GM19023 (cell line): ENCODE results near the gene C16orf95.
"Not testable (repeated sequence)": the region's sequence is repeated elsewhere in the genome, so short reads cannot be mapped to it uniquely, and the experiment has no call there.

Source experiments
- ATAC-seq: cut with Tn5 transposase; IDR thresholded peaks from one replicate; pipeline ENCODE4 v1.9.1; 2021; ENCODE audit warnings: mild to moderate bottlenecking, moderate library complexity; ENCODE audit not compliant: unreplicated experiment

Gene C16orf95, protein sequence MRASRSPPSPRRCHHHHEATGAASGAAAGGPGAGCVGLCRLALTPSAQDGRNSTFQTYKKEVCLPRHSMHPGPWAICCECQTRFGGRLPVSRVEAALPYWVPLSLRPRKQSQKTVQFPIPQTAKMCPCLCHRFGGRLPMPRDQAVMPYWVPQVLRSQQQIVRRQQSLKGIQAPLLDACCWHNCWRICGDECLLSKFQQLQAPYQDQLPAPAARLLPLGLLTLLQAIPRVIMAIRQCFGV

GRCh38 chr16:87316923-87317749, at the start of gene C16orf95:
TSS of gene C16orf95 (minus strand) at chr16:87317392. CDS start at chr16:87317242, 150 bp downstream.
- peak; percentile 94 for ATAC-seq

GRCh38 chr16:87366930-87367329, 49.7 kb upstream of the C16orf95 start:
- ATAC-seq: no peak

DNA sequence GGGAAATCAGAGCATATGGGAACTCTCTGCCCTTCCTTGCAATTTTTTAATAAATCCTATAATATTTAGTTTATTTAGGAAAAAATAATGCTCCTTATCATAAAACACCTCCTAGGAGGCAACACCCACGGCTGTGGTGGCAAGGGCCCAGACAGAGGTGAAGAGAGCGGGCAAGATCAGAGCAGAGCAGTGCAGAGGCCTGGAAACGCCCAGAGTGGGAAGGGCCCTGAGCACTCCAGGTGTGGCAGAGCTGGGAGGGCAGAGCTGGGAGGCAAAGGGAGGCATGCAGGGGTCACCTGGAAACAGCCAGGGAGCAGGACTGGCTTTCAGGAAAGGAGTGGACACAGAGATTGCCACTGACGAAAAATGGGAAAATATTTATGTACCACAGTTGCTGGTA, 49.1 kb upstream of the C16orf95 start:
- ATAC-seq: no peak

DNA sequence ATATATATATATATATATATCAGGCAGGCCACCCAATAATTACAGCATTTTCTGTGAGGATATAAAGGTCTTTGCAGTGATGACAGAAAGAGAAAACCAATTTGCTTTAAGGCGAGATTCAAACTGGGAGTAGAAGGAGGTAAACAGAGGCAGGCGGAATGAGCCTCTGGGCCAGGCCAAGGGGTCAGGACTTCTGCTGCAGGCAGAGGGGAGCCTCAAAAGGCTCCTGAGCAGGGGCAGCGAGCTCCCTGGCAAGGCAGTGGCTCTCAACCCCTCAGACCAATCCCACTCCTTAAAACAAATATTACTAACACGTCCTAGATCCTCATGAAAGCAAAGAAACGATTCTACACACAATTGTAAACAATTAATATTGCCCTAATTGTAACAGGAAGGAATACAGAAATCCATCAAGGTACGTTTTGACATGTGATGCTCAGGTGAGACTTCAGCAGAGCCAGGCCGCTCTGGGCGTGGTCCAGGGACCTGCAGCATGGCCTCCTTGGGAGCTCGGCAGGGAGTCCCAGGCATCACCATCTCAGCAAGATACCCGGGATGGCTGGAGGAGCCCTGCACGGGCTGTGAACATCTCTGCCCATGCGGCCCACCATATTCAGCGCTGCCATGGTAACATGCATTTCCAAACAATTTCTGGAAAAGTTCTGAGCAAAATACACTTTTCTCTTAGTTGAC, 48.0 kb upstream of the C16orf95 start:
- no peak for ATAC-seq

DNA sequence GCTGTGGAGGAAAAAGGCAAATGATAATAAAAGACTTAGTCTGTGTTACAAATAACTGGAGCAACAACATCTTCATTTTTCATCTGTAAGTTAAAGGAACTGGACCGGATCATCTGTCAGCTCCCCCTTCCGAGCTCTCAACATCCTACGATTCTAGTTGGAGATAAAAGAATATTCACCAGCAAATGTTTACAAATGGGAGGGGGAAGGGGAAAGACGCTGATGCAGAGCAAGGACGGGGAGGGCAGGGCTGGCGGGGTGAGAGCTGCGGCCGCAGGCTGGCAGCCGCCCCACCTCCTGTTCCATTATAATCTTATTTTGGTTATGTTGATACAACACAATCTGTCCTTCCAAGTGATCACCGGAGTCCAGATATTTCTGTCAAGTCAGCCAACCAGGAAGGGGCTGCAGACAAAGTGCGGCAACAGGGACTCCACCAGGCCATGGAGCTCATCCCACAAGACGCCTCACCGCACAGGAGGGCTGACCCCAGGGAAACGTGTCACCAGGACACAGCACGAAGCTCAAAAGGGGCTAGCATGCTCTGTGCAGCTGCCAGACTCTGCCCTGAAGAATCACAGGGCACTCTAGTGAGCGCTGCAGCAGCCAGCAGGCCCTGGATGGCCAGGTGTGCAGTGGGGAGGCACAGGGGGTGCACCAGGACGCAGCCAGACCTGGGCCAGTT, 46.7 kb upstream of the C16orf95 start:
- no peak for ATAC-seq

GRCh38 chr16:87362828-87363559, 45.8 kb upstream of the C16orf95 start:
- ATAC-seq: not testable (repeated sequence)

DNA sequence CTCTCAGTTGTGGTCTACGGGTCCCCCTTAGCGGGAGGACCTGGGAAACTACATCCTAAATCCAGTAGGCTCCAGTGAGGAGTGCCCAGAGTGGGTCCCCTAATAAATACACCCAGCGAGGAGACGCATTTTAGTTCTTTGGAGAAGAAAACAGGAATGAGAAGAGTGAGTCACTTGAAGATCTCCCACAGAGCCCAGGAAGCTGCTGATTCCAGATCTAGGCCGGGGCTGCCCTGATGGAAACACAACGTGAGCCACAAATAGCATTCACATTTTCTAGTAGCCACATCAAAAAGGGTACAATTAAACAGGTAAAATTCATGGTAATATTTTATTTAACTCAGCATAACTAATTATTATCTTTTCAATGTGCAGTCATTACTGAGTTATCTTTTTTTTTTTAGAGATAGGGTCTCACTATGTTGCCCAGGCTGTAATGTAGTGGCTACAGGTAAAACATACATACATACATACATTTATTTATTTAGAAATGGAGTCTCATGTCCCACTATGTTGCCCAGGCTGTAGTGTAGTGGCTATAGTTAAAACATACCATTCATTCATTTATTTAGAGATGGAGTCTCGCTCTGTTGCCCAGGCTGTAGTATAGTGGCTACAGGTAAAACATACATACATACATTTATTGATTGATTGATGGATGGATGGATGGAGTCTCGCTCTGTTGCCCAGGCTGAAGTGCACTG, 44.9 kb upstream of the C16orf95 start:
- ATAC-seq: no peak

GRCh38 chr16:87360862-87361610, 43.8 kb upstream of the C16orf95 start:
- no peak for ATAC-seq

DNA sequence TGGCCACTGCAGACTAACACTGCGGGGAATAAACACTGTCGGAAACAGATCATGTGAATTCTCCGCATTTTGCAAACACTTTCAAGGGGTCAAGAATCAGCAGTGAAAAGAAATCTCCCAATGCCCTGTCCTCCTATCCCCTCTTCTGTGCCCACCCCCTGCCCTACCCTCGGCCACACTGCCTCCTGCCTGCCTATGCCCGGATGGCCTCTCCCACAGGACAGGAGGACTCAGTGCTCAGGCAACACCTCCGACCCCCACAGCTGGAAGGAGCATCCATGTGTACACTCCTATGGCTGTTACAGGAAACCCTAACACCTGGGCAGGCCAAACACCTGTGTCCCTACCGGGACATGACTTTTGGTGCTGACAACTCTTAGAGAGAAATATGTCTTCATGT, 41.9 kb upstream of the C16orf95 start:
- ATAC-seq: no peak

- ATAC-seq: no peak
These were observed 41.5 kb upstream of the C16orf95 start for GRCh38 chr16:87358696-87359095.

DNA sequence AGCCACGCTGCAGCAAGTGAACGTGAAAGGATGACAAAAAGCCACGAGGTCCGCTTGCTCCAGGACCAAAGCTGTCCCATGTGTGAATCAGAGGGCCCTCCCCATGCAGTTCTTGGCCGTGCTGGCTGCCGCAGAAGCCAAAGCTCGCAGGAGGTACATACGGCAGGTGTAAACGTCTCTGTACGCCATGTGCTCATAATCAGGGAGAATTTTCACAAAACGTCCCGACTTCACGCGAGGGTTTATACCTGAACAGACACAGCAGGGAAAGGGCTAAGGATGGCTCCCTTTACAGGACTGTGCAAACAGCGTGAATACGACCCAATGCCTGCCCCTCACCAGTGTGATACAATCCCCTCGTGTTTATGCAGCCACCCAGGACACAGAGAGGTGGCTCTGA, 41.1 kb upstream of the C16orf95 start:
- no peak for ATAC-seq

DNA sequence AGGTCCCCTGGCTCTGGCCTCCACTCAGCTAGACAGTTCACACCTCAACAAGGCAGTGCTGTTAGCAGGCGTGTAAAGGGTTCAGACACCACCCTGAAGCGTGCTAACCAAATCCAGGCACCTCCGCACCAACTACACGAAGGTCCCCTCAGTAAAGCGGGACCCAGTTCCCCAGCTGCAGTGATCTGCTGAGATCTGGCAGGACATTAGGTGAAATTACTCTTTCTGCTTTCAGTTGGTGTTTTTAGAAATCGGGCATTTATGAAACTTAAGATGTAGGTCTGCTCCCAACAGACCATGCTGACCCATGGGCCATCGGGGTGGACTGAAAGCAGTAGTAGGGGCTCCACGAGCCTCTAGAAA, 39.3 kb upstream of the C16orf95 start:
- ATAC-seq: no peak

DNA sequence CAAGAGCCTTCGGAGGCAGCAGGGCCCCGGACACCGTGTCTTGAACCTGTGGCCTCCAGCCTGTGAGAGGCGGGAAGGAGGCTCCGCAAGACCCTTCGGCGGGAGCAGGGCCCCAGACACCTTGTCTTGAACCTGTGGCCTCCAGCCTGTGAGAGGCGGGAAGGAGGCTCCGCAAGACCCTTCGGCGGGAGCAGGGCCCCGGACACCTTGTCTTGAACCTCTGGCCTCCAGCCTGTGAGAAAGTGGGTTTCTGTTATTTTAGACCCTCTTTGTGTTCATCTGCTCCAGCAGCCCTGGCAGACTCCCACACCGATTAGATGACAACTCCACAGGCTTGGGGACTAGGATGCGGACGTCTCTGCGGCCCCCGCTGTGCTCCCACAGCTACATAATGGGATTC, 36.4 kb upstream of the C16orf95 start:
- no peak for ATAC-seq

GRCh38 chr16:87352818-87353217, 35.6 kb upstream of the C16orf95 start:
- no peak for ATAC-seq

- no peak for ATAC-seq
These were observed 34.1 kb upstream of the C16orf95 start for GRCh38 chr16:87351320-87351698.

DNA sequence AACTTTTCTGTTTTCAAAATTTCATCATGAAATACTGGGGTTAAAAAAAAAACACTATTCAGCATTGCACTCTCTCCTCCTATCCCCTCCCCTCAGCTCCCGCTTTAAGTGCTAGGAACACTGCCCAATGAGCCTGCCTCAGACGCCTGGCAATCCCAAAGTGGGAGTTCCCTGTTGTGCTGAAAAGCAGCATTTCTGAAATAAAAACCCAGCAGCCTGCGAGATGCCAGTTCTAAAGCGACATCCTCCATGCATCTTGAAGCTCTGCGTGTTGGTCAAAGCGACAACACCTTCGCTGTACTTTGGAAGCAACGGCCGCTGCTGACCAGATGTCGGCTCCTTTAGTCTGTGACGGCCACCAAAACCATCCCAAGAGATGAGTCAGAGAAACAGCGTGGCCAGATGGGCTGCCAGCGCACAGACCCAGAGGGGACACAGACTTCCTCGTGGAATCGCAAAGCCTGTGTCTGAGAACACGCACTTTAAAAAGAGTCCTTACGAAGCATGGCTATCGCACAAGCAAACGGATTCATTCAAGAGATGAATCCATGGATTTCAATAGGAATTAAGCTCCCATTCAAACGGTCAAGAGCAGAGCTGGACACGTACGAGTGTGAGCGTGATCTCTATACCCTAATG, 33.6 kb upstream of the C16orf95 start:
- no peak for ATAC-seq

DNA sequence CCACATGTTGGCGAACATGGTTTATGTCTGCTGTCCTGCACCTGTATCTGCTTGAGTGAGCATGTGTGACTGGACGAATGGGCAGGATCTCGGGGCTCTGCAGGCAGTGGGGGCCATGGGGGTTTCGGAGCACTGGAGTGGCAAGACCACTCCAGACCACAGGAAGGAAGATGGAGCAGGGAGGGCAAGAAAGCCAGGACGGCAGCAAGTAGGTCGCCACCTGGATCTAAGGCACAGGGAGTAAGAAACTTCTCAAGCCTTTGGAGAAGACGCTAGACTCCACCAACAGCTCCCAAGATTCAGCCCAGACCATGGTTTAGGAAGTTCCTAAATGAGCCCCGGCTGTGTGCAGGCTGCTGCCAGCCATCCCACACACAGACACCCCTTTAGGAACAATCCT, 32.8 kb upstream of the C16orf95 start:
- no peak for ATAC-seq

DNA sequence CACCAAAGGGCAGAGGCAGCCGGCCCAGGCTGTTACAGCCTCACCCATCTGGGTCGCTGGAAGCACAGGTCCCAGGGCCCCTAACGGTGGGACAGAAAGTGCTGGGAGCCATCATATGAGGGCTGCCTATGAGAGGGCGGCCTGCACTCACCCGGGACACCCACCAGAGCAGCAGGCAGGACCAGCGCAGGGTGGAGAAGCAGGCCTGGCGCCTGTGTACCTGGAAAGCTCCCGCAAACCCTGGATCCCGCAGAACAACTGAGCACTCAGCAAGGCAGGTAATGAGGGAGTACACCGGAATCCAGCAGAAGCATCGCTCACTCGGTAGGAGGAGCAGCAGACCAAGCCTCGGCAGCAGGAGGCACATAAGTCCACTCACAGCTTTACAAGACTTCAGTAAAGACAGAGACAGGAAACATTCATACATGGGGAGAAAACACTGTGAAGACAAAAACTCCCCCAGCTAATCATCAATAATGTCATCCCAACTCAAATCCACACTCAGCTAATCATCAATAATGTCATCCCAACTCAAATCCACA, 31.5 kb upstream of the C16orf95 start:
- ATAC-seq: no peak
